IPS-15b (cell line): ENCODE results near the gene GOLGA6C.
"Not testable (repeated sequence)": the region's sequence is repeated elsewhere in the genome, so short reads cannot be mapped to it uniquely, and the experiment has no call there.

Experiments
- H3K27me3 ChIP-seq: one replicate; pipeline ENCODE4 v1.6.1; 2013; ENCODE audit warnings: low read length; ENCODE audit not compliant: control insufficient read depth, insufficient read depth
- H3K36me3 ChIP-seq: one replicate; pipeline ENCODE4 v1.6.1; 2013; ENCODE audit warnings: low read length; ENCODE audit not compliant: control insufficient read depth, insufficient read depth
- H3K4me1 ChIP-seq: one replicate; pipeline ENCODE4 v1.6.1; 2013; ENCODE audit warnings: mild to moderate bottlenecking, low read length; ENCODE audit not compliant: control insufficient read depth, insufficient read depth
- H3K4me3 ChIP-seq: one replicate; pipeline ENCODE4 v1.5.1; 2013; ENCODE audit warnings: low read depth, low read length
- H3K9ac ChIP-seq: one replicate; pipeline ENCODE4 v1.6.1; 2013; ENCODE audit warnings: low read depth, mild to moderate bottlenecking, low read length
- H3K9me3 ChIP-seq: one replicate; pipeline ENCODE4 v1.6.1; 2013; ENCODE audit warnings: mild to moderate bottlenecking, low read length; ENCODE audit not compliant: control insufficient read depth, insufficient read depth

Gene GOLGA6C, protein sequence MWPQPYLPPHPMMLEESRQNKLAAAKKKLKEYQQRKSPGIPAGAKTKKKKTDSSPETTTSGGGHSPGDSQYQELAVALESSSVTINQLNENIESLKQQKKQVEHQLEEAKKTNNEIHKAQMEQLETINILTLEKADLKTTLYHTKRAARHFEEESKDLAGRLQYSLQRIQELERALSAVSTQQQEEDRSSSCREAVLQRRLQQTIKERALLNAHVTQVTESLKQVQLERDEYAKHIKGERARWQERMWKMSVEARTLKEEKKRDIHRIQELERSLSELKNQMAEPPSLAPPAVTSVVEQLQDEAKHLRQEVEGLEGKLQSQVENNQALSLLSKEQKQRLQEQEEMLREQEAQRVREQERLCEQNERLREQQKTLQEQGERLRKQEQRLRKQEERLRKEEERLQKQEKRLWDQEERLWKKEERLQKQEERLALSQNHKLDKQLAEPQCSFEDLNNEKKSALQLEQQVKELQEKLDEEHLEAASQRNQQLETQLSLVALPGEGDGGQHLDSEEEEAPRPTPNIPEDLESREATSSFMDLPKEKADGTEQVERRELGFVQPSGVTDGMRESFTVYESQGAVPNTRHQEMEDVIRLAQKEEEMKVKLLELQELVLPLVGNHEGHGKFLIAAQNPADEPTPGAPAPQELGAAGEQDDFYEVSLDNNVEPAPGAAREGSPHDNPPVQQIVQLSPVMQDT

DNA sequence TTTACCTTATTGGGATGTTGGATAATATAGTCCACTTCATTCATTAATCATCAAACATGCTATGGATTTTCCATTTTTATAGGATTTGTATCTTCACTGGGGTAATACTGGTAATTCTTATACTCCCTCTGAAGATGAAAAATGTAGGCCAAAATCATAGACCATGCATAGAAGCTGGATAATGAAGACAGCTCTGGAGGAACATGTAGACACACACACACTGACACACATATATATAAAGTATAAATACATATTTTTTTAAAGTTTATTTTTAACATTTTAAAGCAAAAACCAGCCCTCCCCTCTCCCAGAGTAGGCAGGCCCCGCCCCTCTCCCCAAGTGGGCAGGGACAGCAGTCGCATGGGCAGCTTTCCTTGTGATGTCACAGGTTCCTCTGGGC lies at the start of gene GOLGA6C:
Gene GOLGA6C (plus strand): TSS at position 301 of the 400 bp plus-strand sequence. CDS start 265 bp downstream, outside the sequence.
- not testable (repeated sequence) for H3K27me3 ChIP-seq, H3K9ac ChIP-seq, H3K4me3 ChIP-seq, H3K36me3 ChIP-seq, H3K9me3 ChIP-seq, H3K4me1 ChIP-seq

GRCh38 chr15:75208501-75209288 lies 49.4 kb upstream of the GOLGA6C start:
- peaks cover 68% of the 10 kb centered on the region for H3K36me3 ChIP-seq
- no peaks in the 10 kb centered on the region for H3K27me3 ChIP-seq
- no peaks in the 10 kb centered on the region for H3K9me3 ChIP-seq
- no peak overlapping the region for H3K9ac ChIP-seq
- H3K4me1 ChIP-seq: peaks cover 7% of the 10 kb centered on the region
- H3K4me3 ChIP-seq: no peak overlapping the region

- Histone ChIP-seq H3K4me1 (peaks cover 2% of the 10 kb centered on the region), H3K9ac (no peak overlapping the region), H3K4me3 (no peak overlapping the region), H3K27me3 (no peaks in the 10 kb centered on the region), H3K36me3 (peaks cover 68% of the 10 kb centered on the region), H3K9me3 (no peaks in the 10 kb centered on the region)
These were observed 48.9 kb upstream of the GOLGA6C start for GRCh38 chr15:75209289-75209676.

DNA sequence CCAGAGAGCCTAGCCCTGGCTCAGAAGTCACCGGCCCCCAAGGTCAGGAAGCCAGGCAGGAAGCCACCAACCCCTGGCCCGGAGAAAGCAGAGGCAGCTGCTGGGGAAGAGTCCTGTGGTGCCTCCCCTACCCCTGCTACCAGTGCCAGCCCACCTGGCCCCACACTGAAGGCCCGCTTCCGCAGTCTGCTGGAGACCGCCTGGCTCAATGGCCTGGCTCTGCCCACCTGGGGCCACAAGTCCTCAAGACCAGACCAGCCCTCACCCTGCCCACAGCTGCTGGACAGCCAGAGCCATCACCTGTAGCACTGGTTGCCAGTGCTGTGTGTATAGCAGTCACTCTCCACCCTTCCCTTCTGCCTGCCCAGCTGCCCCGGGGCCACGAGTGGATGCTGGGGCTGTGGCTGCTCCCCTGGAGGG lies 47.3 kb upstream of the GOLGA6C start:
- Histone ChIP-seq H3K9me3 (no peaks in the 10 kb centered on the region), H3K9ac (no peak overlapping the region), H3K4me3 (no peak overlapping the region), H3K27me3 (no peaks in the 10 kb centered on the region), H3K4me1 (no peaks in the 10 kb centered on the region), H3K36me3 (peaks cover 68% of the 10 kb centered on the region)

DNA sequence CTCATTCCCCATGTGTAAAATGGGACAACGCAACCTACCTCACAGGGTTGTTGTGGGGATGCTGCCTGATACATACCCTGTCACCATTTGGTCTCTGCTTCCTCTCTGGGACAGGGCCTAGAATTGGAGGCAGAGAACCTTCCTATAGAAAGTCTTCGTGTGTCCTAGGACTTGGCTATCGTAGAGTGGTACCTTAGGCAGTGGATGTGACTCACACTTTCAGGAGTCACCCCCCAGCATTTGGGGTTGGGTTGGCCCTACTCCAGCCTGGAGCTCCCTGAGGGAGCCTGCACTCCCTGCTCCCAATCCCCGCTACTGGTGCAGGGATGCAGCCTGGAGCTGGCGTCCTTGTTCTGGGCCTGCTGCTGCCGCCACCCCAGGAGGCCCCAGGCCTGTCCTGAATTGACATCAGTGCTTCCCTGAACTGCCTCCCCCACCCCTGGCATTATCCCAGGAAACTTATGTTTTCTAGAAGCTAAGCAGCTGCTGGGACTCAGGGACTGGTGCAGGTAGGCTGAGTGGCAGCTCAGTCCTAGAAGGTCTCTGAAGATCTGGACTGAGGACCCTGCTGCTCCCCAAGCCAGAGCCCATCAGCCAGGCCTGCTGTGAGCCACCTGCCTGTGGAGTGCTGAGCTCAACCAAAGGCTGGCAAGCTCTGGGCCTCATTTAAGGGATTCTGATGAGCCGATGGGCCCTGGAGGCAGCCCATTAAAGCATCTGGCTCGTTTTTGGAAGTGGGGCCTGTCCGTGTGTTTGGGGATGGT lies 46.5 kb upstream of the GOLGA6C start:
- H3K36me3 ChIP-seq: peaks cover 61% of the 10 kb centered on the region
- H3K4me3 ChIP-seq: no peak overlapping the region
- no peak overlapping the region for H3K9ac ChIP-seq
- H3K4me1 ChIP-seq: no peaks in the 10 kb centered on the region
- no peaks in the 10 kb centered on the region for H3K27me3 ChIP-seq
- no peaks in the 10 kb centered on the region for H3K9me3 ChIP-seq

GRCh38 chr15:75212200-75212858 lies 45.8 kb upstream of the GOLGA6C start:
- H3K9ac ChIP-seq: no peak overlapping the region
- no peaks in the 10 kb centered on the region for H3K4me1 ChIP-seq
- H3K36me3 ChIP-seq: peaks cover 55% of the 10 kb centered on the region
- H3K4me3 ChIP-seq: no peak overlapping the region
- H3K9me3 ChIP-seq: no peaks in the 10 kb centered on the region
- H3K27me3 ChIP-seq: no peaks in the 10 kb centered on the region

DNA sequence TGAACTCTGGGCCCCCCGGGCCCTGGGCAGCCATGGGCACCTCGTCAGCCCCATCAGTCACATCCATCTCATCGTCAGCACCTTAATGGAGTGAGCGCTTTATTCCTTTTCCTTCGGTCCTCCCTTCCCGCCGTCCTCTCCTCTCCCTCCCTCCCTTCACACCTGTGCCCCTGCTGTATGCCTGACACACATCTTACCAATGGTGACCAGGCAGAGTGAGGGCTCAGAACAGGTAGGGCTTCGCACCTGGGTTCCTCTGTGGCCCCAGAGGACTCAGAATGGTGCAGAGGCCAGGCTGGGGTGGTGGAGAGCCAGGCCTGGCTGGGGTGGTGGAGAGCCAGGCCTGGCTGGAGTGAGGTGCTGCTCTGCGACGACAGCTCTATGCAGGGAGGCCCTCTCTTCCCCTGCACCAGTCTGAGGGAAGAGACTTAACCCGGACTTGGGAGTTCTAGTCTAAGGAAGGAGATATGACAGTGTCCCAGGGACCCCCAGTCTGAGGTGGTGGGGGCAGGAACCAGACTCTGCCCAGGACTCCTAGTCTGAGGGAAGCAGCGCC lies 44.8 kb upstream of the GOLGA6C start:
- Histone ChIP-seq H3K9ac (no peak overlapping the region), H3K9me3 (no peaks in the 10 kb centered on the region), H3K4me1 (no peaks in the 10 kb centered on the region), H3K4me3 (no peak overlapping the region), H3K27me3 (no peaks in the 10 kb centered on the region), H3K36me3 (peaks cover 46% of the 10 kb centered on the region)

- Histone ChIP-seq H3K36me3 (peaks cover 41% of the 10 kb centered on the region), H3K9me3 (no peaks in the 10 kb centered on the region), H3K4me3 (no peak overlapping the region), H3K4me1 (no peaks in the 10 kb centered on the region), H3K9ac (peak overlapping the region; percentile 3), H3K27me3 (no peaks in the 10 kb centered on the region)
These were observed 44.3 kb upstream of the GOLGA6C start for GRCh38 chr15:75213768-75214221.

DNA sequence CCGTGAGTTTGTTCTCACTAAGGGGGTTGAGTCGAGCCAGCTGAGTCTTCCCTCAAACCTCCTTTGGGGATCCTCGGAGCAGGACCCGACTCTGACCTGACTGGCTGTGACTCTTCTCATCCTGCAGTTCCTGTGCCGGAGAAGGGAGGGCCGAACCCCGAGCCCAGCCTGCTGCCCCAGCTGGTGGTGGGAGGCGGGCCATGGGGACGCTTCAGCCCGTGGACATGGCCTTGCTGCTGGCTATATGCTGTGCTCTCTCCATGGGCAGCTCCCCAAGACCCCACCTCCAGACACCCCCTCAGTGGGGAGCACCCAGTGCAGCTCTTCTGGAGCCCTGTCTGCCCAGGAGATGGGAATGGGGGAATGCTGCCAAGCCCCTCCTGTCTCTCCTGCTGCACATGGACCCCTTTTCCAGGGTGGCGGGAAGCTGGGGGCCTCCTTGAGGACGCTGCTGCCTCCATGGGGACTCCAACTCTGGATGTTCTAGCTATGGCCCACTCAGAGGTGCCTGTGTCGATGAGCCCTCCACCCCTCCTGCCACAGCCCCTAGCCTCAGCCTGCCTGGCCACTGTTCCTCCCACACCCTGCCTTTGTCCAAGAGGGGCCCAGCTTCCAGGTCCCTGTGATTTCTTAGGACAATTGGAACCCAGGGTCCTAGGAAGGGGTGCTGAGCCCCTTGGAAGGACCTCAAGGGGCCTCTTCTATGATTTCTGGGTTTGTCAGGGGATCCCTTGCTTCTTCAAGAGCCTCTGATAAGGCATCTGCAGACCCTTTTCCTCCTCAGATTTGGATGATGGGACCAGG lies 43.6 kb upstream of the GOLGA6C start:
- no peak overlapping the region for H3K4me3 ChIP-seq
- H3K4me1 ChIP-seq: no peaks in the 10 kb centered on the region
- H3K27me3 ChIP-seq: no peaks in the 10 kb centered on the region
- no peaks in the 10 kb centered on the region for H3K9me3 ChIP-seq
- H3K36me3 ChIP-seq: peaks cover 36% of the 10 kb centered on the region
- H3K9ac ChIP-seq: peak overlapping the region; percentile 3
